HTR-8/SVneo (cell line): ENCODE measurements around the gene CDH13.
"Not testable (repeated sequence)": the region's sequence is repeated elsewhere in the genome, so short reads cannot be mapped to it uniquely, and the experiment has no call there.

ENCODE experiments used
- DNase-seq: peaks from one replicate; pipeline ENCODE4 v3.0.0; 2011; ENCODE audit warnings: low spot score, mixed read lengths; ENCODE audit not compliant: insufficient read length
- FAIRE-seq: peaks from 2 replicates; lab custom pipeline; 2011; peaks lifted over from hg19 to GRCh38; lab: Jason Lieb, UNC

Gene CDH13

GRCh38 chr16:82915139-82915824 lies 288.5 kb downstream of the CDH13 start:
- no peak for DNase-seq
- peak; percentile 38 for FAIRE-seq

- FAIRE-seq: no peak
- DNase-seq: no peak
These were observed 291.3 kb downstream of the CDH13 start for GRCh38 chr16:82917886-82918595.

- DNase-seq: no peak
- FAIRE-seq: no peak
These were observed 297.5 kb downstream of the CDH13 start for GRCh38 chr16:82924075-82924854.

- FAIRE-seq: no peak
- DNase-seq: no peak
These were observed 299.7 kb downstream of the CDH13 start for GRCh38 chr16:82926500-82926899.

- DNase-seq, FAIRE-seq: not testable (repeated sequence)
These were observed 307.2 kb downstream of the CDH13 start for GRCh38 chr16:82933933-82934332.

- DNase-seq (no peak), FAIRE-seq (no peak)
These were observed 309.0 kb downstream of the CDH13 start for GRCh38 chr16:82935766-82936165.

GRCh38 chr16:82936941-82937551 lies 310.3 kb downstream of the CDH13 start:
- peak; percentile 79 for FAIRE-seq

GRCh38 chr16:82937926-82938520 lies 311.3 kb downstream of the CDH13 start:
- no peak for FAIRE-seq
- no peak for DNase-seq

More at GRCh38 chr16:82936941-82937551, 310.3 kb downstream of the CDH13 start:
- peak; percentile 41 for DNase-seq

GRCh38 chr16:82943371-82943770 lies 316.6 kb downstream of the CDH13 start:
- no peak for DNase-seq
- FAIRE-seq: no peak

GRCh38 chr16:82945420-82946101 lies 318.8 kb downstream of the CDH13 start:
- peak; percentile 58 for FAIRE-seq
- no peak for DNase-seq

- no peak for FAIRE-seq
These were observed 320.9 kb downstream of the CDH13 start for GRCh38 chr16:82947698-82948097.

GRCh38 chr16:82949016-82949415 lies 322.2 kb downstream of the CDH13 start:
- DNase-seq: no peak
- no peak for FAIRE-seq

More at GRCh38 chr16:82947698-82948097, 320.9 kb downstream of the CDH13 start:
- no peak for DNase-seq

- no peak for FAIRE-seq
- DNase-seq: no peak
These were observed 326.7 kb downstream of the CDH13 start for GRCh38 chr16:82953517-82953916.

- FAIRE-seq: no peak
- no peak for DNase-seq
These were observed 327.6 kb downstream of the CDH13 start for GRCh38 chr16:82954224-82954929.

- DNase-seq (no peak), FAIRE-seq (no peak)
These were observed 329.1 kb downstream of the CDH13 start for GRCh38 chr16:82955741-82956348.

GRCh38 chr16:82957212-82957611 lies 330.4 kb downstream of the CDH13 start:
- DNase-seq (no peak), FAIRE-seq (no peak)

- DNase-seq (no peak), FAIRE-seq (no peak)
These were observed 334.1 kb downstream of the CDH13 start for GRCh38 chr16:82960918-82961317.

- DNase-seq (no peak), FAIRE-seq (no peak)
These were observed 336.9 kb downstream of the CDH13 start for GRCh38 chr16:82963653-82964052.
